ENCODE results near the gene ANKH.

DNA sequence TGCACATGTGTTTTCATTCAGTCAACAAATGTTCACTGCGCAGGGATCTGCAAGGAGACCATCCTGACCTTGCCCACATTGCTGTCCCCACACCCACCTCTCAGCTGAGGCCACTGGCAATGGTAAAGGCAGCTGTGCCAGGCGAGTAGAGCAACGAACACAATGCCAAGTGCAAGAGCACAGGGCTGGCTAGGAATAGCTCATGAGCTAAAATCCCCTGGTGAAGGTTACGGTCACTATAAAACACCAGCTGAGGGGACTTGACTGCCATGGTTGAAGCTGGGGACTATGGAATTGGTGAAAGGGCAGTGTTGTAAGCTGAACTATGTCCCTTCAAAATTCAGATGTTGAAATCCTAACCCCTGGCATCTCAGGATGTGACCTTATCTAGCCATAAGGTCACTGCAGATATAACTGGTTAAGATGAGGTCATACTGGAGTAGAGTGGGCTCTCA is 111.0 kb downstream of the ANKH start:
- TF ChIP-seq GATA2 (IDR thresholded peaks at IDR 0.05; ENCODE audit: low read depth, low read length) = no peak
- no peak for TF ChIP-seq GATA3 (IDR thresholded peaks at IDR 0.05; ENCODE audit: low read depth, low read length)
